ENCODE measurements around the gene SPPL2A. TPM values are rescaled to one million over a fixed set of nuclear protein-coding genes. Genes with fewer than 3 reads are reported as not detected.

SPPL2A gene, protein sequence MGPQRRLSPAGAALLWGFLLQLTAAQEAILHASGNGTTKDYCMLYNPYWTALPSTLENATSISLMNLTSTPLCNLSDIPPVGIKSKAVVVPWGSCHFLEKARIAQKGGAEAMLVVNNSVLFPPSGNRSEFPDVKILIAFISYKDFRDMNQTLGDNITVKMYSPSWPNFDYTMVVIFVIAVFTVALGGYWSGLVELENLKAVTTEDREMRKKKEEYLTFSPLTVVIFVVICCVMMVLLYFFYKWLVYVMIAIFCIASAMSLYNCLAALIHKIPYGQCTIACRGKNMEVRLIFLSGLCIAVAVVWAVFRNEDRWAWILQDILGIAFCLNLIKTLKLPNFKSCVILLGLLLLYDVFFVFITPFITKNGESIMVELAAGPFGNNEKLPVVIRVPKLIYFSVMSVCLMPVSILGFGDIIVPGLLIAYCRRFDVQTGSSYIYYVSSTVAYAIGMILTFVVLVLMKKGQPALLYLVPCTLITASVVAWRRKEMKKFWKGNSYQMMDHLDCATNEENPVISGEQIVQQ
- total RNA-seq (ENCODE audit: low replicate concordance): 61.1 and 95.1 TPM in 2 replicates

DNA sequence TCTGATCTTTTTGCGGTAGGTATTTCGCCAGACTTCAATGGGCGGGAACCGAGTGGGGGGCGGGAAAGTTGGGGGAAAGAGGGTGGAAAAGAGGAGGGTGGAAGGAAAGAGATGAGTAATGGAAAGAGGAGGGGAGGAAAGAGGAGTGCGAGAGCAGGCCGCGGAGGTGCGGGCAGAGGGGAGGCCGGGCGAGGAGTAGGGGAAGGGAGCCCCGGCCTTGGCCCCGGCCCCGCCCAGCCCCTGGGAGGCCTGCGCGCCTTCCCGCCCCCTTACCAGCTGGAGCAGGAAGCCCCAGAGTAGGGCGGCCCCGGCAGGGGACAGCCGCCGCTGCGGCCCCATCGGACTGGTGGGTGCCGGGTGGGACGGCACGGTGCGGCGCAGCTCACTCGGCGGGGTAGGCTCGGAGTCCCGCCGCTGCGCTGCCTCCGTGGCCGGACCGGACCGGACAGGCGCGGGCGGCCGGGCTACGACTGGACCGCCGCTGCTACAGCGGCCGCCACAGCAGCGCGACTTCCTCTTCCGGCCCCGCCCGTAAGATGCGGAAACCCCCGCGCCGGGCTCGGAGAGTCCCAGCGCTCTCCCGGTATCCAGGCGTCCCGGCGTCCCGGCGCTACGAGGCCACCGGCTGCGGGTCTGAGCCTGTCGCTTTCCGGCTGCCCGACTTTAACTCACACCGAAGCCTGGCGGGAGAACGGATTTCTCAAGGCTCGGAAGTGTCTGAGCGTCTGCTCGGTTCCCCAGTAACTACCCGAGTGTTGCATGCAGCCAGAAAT lies at the start of gene SPPL2A:
TSS of gene SPPL2A (minus strand) at position 512 of the 773 bp plus-strand sequence. CDS start at position 339, 173 bp downstream.

DNA sequence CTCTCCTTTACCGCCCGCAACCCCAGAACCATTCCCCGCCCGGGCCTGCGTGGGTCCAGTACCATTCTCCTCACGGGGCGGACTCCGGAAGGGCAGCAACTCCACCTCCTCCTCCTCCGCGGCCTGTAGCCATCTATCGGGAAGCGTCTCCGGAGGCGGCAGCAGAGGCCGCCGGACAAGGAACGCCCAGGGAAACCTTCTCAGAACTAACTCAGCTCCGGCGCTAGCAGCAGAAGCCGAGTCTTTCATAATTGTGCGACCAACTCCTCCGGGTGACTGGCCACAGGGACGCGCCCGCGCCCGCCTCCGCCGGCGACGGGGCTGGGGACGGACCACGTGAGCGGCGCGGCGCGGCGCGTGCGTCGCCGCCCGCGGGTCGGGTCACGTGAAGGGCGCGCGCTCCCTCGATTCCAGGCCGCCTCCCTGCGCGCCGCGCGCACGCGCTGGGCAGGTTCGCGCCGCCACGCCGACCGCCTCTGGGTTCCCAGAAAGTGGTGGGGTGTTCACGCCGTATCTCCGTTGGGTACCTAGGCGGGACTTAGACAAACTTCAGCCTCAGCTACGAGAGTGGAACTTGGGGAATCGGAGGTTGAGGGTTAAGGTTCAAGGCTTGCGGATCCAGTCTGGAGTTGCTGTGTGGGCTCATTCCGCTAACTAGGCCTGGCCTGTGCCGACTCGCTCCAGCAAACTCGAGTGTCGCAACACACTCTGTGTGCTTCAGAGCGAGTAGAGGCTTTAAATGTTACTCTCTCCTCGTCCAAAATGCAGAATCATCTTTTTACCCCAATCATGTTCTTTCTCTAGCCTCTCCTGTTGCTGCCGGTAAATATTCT lies 78.8 kb downstream of the SPPL2A start, which contains the start of gene TRPM7:
TSS of gene TRPM7 (minus strand) at position 329 of the 833 bp plus-strand sequence. CDS start at position 65, 264 bp downstream.

Other genes starting within 250 kb of the SPPL2A start
- not detected in 2 replicates for gene USP50, start 219.0 kb downstream of the SPPL2A start, total RNA-seq (ENCODE audit: low replicate concordance)
- 24.3 and 43.2 TPM in 2 replicates for gene TRPM7, start 78.9 kb downstream of the SPPL2A start, total RNA-seq (ENCODE audit: low replicate concordance)
- 7.0 and 12.3 TPM in 2 replicates for gene AP4E1, start 143.0 kb upstream of the SPPL2A start, total RNA-seq (ENCODE audit: low replicate concordance)

All from smooth muscle cell of the coronary artery (primary cell).